AG08395 (cell line): ENCODE data around the gene MTA3.

Source experiments
- DNase-seq: peaks from one replicate; pipeline ENCODE4 v3.0.0; 2012; ENCODE audit warnings: mixed read lengths, low spot score

The MTA3 gene

GRCh38 chr2:42787424-42787787 lies 219.0 kb downstream of the MTA3 start:
- no peak for DNase-seq

GRCh38 chr2:42787788-42788477 lies 219.5 kb downstream of the MTA3 start:
- no peak for DNase-seq

- no peak for DNase-seq
Observed at GRCh38 chr2:42788478-42788793, 220.0 kb downstream of the MTA3 start.

GRCh38 chr2:42788882-42789281 lies 220.4 kb downstream of the MTA3 start:
- no peak for DNase-seq

GRCh38 chr2:42789751-42790150 lies 221.3 kb downstream of the MTA3 start:
- no peak for DNase-seq

- no peak for DNase-seq
Observed at GRCh38 chr2:42791606-42792005, 223.2 kb downstream of the MTA3 start.

GRCh38 chr2:42792087-42792582 lies 223.7 kb downstream of the MTA3 start:
- no peak for DNase-seq

GRCh38 chr2:42792583-42793333 lies 224.3 kb downstream of the MTA3 start, which contains the start of gene HAAO:
HAAO (minus strand) TSS chr2:42792583; CDS start chr2:42792536, 47 bp downstream.
- DNase-seq, result peak; percentile 39

GRCh38 chr2:42793334-42794270 lies 225.2 kb downstream of the MTA3 start:
- DNase-seq, result peak; percentile 31

GRCh38 chr2:42794271-42795046 lies 226.0 kb downstream of the MTA3 start:
- DNase-seq, result peak; percentile 67

GRCh38 chr2:42795275-42795674 lies 226.8 kb downstream of the MTA3 start:
- DNase-seq, result no peak

GRCh38 chr2:42795841-42796301 lies 227.4 kb downstream of the MTA3 start:
- no peak for DNase-seq

GRCh38 chr2:42796427-42797248 lies 228.2 kb downstream of the MTA3 start:
- DNase-seq, result no peak

GRCh38 chr2:42797281-42797680 lies 228.8 kb downstream of the MTA3 start:
- DNase-seq, result no peak

GRCh38 chr2:42799881-42800280 lies 231.4 kb downstream of the MTA3 start:
- DNase-seq, result no peak

GRCh38 chr2:42800461-42800962 lies 232.1 kb downstream of the MTA3 start:
- no peak for DNase-seq

- DNase-seq, result peak; percentile 16
Observed at GRCh38 chr2:42800981-42801380, 232.5 kb downstream of the MTA3 start.

GRCh38 chr2:42801381-42801780 lies 232.9 kb downstream of the MTA3 start:
- DNase-seq, result peak; percentile 34

GRCh38 chr2:42802150-42802549 lies 233.7 kb downstream of the MTA3 start:
- DNase-seq, result no peak

GRCh38 chr2:42804338-42804737 lies 235.9 kb downstream of the MTA3 start:
- DNase-seq, result no peak
